T follicular helper cell (primary cell): ENCODE results near the gene DNAI7.

Experiments used
- DNase-seq: peaks from one replicate; pipeline ENCODE4 v3.0.0-alpha.2; 2020; ENCODE audit warnings: low read depth

DNAI7 gene

GRCh38 chr12:25184132-25184531, 10.8 kb downstream of the DNAI7 start:
- DNase-seq: no peak

DNA sequence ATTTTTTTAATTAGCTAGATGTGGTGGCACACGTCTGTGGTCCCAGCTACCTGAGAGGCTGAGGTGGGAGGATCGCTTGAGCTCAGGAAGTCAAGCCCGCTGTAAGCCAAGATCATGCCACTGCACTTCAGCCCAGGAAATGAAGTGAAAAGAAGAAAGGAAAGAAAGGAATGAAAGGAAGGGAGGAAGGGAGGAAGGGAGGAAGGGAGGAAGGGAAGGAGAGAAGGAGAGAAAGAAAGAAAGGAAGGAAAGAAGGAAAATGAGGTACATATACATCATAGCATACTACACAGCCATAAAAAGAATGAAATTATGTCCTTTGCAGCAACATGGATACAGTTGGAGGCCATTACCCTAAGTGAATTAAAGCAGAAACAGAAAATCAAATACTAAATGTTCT, 12.2 kb downstream of the DNAI7 start:
- no peak for DNase-seq

DNA sequence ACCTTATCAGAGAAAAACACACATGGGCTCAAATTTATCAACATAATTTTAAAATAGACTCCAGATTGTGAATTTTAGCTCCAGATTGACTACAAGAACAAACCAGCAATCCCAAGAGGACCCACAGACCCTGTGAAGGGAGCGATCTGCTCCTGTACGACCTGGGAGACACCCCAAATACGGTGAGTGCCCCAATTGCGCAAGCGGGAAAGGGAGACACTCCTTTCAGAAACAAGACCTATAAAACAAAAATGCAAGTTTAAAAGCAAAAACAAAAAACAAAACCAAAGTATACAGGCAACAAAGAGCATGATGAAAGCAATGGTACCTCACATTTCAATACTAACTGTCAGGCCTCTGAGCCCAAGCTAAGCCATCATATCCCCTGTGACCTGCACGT, 32.1 kb downstream of the DNAI7 start:
- DNase-seq: no peak

DNA sequence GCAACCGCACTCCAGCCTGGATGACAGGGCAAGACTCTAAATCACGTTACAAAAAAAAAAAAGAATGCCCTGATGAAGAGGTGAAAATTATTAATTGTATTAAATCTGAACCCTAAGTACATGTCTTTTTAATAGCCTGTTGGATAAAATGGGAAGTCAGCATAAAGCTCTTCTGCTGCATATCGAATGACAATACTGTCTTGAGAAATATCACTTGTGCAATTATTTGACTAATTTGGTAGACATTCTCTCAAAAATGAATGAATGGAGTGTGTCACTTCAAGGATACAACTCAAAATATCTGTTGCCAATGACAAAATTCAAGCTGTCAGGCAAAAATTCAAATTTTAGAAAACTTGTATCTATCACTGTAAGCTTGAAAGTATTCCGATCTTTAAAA, 38.9 kb downstream of the DNAI7 start:
- no peak for DNase-seq

GRCh38 chr12:25155022-25155576, 39.9 kb downstream of the DNAI7 start:
- no peak for DNase-seq

DNA sequence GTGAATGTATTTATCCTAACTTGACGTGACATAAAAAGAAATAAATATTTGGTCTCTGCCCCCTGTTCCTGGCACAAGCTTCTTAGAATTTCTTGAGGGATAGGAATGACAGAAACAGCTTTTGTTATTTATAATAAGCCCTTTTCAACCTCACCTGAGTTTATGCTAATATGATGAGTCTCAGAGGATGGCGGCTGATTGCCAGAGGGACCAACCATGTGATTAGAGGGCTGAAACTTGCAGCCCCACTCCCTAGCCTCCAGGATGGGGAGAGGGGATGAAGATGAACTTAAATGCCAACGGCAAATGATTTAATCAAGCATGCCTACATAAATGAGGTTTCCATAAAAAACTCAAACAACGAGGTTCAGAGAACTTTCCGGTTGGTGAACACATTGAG, 42.9 kb downstream of the DNAI7 start:
- DNase-seq: no peak

GRCh38 chr12:25151476-25151875, 43.5 kb downstream of the DNAI7 start:
- DNase-seq: no peak

DNA sequence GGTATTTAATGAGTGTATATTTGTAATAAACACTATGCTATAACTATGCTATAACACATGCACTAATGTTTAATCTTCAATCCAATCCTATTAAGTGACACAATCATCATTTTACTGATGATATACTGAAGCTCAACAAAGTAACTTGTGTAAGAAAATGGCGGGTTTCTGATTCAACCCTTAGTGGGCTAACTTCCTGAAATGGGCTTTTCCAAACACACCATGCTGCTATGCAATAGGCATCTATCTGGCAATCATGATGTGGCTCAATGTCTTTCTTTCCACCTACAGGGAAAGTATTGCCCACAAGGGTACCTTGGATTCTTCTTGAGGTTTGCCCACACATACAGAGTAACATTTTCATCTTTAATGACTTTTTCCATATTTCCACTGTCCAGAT, 48.3 kb downstream of the DNAI7 start:
- no peak for DNase-seq

- DNase-seq: no peak
These were observed 59.3 kb downstream of the DNAI7 start for GRCh38 chr12:25135531-25136154.

DNA sequence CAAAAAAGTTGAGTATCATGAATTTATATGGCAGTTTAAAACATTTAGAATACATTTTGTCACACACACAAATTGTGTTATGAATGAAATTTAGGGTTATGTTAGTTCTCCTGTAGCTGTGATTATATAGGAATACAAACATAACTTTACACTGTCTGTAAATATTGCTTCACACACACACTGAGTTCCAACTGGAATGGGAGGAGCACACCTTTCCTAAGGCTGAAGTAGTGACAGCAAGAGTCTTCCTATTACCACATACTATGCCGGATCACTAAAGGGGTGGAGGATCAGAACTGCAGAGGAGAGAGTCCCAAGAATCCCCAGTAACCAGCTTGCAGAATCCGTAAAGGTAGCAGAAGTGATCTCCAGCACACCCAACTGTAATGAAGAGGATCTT, 63.7 kb downstream of the DNAI7 start:
- no peak for DNase-seq

DNA sequence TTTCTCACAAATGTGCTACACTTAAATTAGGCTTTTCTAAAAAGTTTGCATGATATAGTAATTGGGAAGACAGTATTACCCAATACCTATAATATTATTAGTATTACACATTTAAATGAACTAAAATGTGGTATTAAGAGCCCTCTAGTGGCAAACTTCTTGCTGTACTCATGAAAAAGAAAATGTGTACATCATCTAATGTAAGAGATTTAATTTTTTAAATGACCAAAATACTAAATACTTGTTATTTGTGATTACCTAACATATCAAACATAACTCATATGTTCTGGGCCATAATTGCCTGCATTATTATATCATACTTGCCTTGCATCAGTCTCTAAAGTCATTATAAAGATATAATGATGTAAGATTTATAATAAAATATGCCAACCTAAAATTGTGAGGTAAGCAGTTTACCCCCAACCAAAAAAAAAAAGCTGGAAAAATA, 64.2 kb downstream of the DNAI7 start:
- no peak for DNase-seq

- no peak for DNase-seq
These were observed 68.2 kb downstream of the DNAI7 start for GRCh38 chr12:25126746-25127145.

GRCh38 chr12:25126101-25126500, 68.9 kb downstream of the DNAI7 start:
- DNase-seq: no peak

DNA sequence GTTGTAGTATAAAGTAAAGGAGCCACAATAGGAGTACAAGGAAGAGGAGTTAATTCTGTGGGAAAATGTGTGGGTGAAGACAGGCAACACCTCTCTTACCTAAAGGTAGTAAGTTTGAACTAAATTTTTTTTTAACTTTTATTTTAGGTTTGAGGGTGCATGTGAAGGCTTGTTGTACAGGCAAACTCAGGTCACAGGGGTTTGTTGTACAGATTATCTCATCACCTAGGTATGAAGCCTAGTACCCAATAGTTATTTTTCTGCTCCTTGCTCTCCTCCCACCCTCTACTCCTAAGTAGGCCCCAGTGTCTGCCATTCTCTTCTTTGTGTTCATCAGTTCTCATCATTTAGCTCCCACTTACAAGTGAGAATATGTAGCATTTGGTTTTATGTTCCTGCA, 70.5 kb downstream of the DNAI7 start:
- no peak for DNase-seq

GRCh38 chr12:25123126-25123525, 71.8 kb downstream of the DNAI7 start:
- DNase-seq: no peak

DNA sequence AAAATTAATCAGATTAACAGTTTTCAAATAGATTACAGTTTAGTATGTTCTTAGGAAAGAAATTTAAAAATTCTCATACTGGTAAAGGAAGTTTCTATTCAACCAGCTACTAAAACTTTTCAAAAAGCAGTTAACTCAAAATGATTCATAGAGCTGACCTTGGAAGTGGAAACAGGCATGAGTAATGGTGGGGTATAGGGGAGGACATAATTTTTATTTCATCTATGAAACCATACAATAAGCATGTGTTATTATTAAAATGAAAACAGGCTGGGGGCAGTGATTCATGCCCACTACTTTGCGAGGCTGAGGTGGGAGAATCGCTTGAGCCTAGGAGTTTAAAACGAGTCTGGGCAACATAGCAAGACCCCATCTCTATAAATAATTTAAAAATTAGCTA, 73.0 kb downstream of the DNAI7 start:
- DNase-seq: no peak

- no peak for DNase-seq
These were observed 73.8 kb downstream of the DNAI7 start for GRCh38 chr12:25121110-25121509.

DNA sequence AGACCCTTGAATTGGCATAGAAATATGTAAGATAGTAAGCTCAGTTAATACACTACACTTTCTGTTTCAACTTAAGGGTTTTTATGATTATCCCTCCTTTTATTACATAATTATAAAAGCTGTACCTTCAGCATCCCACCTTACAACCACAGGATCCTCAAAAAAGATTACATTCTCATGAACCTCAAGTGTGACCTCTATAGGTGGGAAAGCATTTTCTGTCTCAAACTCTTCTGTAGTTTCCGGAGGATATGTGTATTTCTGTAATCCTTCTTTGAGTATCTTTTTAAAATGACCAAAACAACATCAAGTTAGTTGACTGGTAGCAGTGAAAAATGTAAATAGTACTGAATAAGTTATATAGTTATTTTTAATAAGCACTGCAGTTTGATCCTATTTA, 75.9 kb downstream of the DNAI7 start:
- no peak for DNase-seq

DNA sequence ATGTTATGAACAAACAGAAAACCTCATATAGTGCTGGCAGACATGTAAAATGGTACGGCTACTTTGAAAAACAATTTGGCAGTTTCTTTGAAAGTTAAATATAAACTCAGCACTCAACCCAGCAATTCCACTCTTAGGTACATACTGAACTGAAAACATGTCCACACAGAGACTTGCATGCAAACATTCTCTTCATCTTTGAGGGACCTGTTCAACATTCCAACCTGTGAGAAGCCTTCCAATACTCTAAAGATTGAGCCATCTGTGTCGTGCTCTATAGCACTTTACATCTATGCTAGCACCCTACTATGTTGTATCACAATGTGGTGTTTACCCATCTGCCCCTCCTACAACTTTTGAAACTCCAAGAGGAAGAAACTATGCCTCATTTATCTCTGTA, 79.3 kb downstream of the DNAI7 start:
- no peak for DNase-seq

DNA sequence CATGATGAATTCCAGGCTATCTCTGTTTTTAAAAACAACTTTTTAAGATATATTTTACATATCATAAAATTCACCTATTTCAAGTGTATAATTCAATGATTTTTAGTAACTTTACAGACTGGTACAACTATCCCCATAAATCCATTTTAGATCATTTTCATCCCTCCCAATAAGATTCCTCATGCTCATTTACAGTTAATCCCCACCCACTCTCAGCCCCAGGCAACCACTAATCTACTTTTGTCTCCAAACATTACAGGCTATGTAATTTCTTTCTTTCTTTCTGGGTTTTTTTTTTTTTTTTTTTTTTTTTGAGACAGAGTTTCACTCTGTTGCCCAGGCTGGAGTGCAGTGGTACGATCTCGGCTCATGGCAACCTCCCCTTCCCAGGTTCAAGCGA, 81.3 kb downstream of the DNAI7 start:
- DNase-seq: no peak

DNA sequence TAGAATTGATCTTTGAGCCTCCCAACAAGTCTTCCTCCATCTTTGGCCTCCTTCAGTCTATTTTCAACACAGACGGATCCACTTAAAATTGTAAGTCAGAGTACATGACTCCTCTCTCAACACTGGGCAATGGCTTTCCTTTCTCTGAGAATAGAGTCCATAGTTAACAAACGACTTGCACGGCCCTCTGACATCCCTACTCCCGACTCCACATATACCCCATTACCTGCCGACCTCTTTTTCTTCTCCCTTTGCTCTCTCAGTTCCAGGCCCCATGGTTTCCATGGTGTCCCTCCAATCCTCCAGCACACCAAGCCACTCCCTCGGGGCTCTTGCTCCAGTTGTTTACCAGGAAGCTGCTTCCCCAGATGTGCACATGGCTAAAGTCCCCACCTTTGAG, 84.7 kb downstream of the DNAI7 start:
- no peak for DNase-seq

DNA sequence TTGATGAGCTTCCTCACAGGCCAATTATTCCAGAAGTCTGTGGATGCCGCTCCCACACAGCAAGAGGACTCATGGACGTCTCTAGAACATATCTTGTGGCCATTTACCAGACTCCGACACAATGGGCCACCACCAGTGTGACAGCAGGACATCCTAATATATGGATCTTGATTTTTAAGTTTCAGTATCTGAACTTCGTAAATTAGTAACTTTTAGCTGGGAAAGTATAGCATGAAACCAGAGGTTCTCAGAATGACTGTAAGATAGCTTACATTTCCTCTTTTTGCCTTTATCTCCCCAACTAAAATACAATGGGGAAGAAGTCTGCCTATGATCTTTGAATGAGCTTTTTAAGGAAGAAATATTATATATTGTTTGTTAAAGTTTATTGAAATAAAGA, 87.0 kb downstream of the DNAI7 start:
- DNase-seq: no peak

DNA sequence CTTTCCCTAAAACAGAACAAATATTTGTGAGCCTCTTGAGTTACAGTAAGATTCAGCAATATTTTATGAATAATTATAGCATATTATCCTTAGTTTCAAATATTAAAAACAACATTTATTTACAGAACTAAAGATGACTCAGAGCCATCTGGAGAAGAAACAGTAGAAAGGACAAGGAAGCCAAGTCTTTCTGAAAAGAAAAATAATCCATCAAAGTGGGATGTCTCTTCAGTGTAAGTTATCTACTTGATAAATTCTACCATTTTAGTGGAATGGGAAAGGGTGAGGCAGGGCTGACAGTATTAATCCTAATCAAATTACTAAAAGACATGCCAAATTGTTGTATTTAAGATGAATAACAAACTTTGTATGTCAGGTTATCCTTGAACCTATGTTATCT, 88.1 kb downstream of the DNAI7 start:
- no peak for DNase-seq

- DNase-seq: no peak
These were observed 92.6 kb downstream of the DNAI7 start for GRCh38 chr12:25102402-25102801.
